HG02970 (cell line): ENCODE measurements around the gene PLCE1.

Experiments used
- ATAC-seq: cut with Tn5 transposase; IDR thresholded peaks from one replicate; pipeline ENCODE4 v1.9.1; 2021; ENCODE audit warnings: mild to moderate bottlenecking, moderate library complexity, moderate number of reproducible peaks; ENCODE audit not compliant: unreplicated experiment, low FRiP score

PLCE1 gene

GRCh38 chr10:94016727-94017714, 23.3 kb downstream of the PLCE1 start:
- ATAC-seq, result no peak

DNA sequence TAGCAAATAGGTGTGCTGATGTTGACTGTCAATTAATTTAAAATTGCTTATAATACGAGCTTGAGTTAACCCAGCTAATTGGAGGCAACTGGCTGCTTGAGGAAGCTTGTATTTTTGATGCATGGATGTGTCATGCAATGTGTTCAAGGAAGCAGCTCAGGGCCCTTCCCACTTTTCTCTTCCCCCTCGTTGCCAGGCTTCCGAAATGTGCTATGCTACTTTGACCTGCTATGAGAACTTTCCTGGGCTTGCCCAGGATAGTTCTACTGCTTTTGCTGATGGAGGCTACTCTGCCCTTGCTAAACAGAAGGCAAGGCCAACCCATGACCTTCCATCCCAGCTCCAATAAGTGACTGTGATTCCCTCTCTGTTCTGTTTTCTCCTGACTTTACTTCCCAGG, 24.4 kb downstream of the PLCE1 start:
- no peak for ATAC-seq

- ATAC-seq, result no peak
These were observed 30.2 kb downstream of the PLCE1 start for GRCh38 chr10:94023906-94024305.

GRCh38 chr10:94024407-94024806, 30.7 kb downstream of the PLCE1 start:
- ATAC-seq, result no peak

DNA sequence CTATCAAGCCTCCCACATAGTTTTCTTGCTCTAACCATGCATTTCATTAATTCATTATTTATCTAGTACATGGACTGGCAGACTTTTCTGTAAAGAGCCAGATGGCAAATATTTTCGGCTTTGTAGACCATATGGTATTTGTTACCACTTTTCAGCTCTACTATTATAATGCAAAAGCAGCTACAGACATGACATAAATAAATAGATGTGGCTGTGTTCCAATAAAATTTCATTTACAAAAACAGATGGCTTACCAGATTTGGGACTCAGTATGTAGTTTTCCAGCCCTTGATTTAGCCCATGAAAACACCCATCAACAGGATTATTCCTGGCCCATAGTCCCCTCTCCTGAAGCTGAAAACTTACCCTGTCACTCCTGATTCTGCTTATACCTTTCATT, 32.1 kb downstream of the PLCE1 start:
- no peak for ATAC-seq

DNA sequence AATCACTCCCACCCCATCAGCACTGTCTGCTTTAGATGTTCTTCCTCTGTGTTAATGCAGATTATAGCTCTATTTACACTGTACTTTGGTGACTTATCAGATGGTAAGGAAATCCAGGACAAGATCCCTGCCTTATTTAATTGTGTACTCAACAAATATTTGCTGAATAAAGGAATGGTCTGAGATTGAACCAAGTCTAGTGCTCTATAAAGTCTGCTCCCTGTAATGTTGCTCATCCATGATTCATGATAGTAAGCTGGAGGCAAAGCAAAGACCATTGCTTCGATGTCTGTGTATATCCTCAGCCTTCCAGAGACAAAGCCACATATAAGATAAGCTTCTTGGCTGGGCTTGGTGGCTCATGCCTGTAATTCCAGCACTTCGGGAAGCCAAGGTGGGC, 33.5 kb downstream of the PLCE1 start:
- ATAC-seq, result no peak

- ATAC-seq, result no peak
These were observed 36.2 kb downstream of the PLCE1 start for GRCh38 chr10:94029955-94030354.

DNA sequence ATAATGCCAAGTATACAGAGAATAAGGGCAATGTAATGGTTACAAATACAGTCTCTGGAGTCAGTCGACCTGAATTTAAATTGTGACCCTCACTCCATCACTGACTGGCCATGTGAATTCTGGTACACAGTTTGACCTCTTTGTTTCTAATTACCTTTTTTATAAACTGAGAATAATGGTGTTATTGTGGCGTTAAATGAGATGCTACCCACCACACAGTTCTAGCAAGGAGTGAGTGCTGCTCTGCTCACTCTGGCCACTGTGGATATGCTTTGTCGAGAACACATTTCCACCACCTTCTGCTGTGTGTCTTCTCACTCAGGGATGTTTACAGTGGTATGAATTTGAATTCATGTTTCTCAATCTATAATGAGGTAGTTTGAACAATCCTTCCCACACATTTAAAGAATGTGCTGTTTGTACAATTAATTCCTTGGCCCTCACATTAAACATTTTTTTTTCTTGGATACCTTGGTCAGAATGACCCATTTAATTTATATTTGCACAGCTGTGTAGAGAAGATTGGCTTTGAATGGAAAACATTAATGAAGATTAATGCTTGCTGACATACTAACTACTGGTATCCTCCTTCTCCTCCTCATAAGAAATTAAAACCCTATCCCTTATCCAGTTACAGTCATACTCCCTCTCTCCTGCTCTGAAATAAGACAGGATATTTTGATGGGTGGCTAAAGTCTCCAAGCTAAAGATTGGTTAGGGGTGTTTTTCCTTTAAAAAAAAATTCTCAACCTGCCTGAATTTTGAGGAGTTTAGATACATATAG, 42.4 kb downstream of the PLCE1 start:
- ATAC-seq, result no peak

GRCh38 chr10:94036766-94037033, 43.0 kb downstream of the PLCE1 start:
- no peak for ATAC-seq

- no peak for ATAC-seq
These were observed 43.6 kb downstream of the PLCE1 start for GRCh38 chr10:94037286-94037685.

DNA sequence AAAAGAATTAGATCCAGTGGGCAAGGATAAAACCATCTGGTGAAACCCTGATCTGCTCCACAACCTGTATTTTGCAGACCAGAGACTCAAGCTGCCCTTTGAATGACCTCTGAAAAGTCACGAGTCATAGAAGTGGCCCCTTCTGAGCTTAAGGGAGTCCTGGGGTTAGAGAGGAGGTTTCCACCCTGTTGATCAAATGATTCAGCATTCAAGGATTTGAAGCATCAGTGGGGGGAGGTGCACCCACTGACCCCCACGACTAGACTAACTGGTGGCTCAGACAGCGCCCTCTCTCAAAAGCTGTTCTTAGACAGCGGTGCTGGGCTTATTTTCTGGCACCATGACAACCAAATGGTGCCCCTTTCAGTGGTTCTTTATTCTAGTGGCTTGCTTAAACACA, 44.3 kb downstream of the PLCE1 start:
- no peak for ATAC-seq

GRCh38 chr10:94041206-94041605, 47.5 kb downstream of the PLCE1 start:
- no peak for ATAC-seq

- no peak for ATAC-seq
These were observed 48.5 kb downstream of the PLCE1 start for GRCh38 chr10:94042001-94042833.

DNA sequence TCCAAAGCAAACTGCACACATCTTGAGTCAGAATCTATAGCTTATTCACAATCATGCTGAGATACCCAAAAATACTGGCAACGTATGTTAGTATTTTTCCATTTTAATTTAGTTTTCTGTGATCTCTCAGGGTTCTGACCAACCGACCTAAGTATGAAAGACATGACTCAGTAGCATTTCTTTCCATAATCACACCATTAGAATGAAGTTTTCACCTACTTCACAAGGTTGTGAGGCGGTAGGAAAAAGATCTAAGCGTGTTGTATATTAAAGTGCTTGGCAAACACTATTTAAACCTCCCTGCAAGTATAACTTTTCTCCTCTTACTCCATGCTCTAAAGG, 49.1 kb downstream of the PLCE1 start:
- ATAC-seq, result no peak
